BJ (cell line): ENCODE results near the gene PTCHD1. TPM values are rescaled to one million over a fixed set of nuclear protein-coding genes. Genes with fewer than 3 reads are reported as not detected.

Experiments
- CTCF ChIA-PET: fragments of 350-600 bp; formaldehyde crosslinking; extraction: SDS; loops from one replicate; lab custom pipeline; 2021; ENCODE audit warnings: antibody characterized with exemption, inconsistent platforms; lab: Yijun Ruan, JAX
- POLR2A ChIA-PET: fragments of 300-600 bp; sonication (Branson Sonifier 250); formaldehyde crosslinking; extraction: SDS; loops from one replicate; lab custom pipeline; 2021; ENCODE audit warnings: antibody characterized with exemption; lab: Charles Lee
- DNase-seq: peaks from one replicate; pipeline ENCODE4 v3.0.0-alpha.2; 2011; ENCODE audit warnings: low read depth
- H3K27me3 ChIP-seq: 2 replicates; pipeline ENCODE4 v1.6.0; 2011; ENCODE audit warnings: low read length; ENCODE audit not compliant: control insufficient read depth, insufficient read depth
- H3K36me3 ChIP-seq: 2 replicates; pipeline ENCODE4 v1.5.1; 2011; ENCODE audit warnings: low read length; ENCODE audit not compliant: control insufficient read depth, insufficient read depth
- H3K4me3 ChIP-seq: 2 replicates; pipeline ENCODE4 v1.5.1; 2011; ENCODE audit warnings: low read depth, mild to moderate bottlenecking, control low read depth, low read length
- CTCF ChIP-seq: IDR thresholded peaks from 2 replicates; pipeline ENCODE4 v1.5.1; 2011; ENCODE audit warnings: low read depth, mild to moderate bottlenecking, control low read depth, inconsistent platforms, low read length, moderate library complexity; ENCODE audit not compliant: insufficient read depth
- polyA plus RNA-seq: library from polyadenylated mRNA; depleted of rRNA; stranded (reverse); fragments of >200 nt; gene quantifications from 2 replicates; pipeline ENCODE4 v1.2.3, GENCODE V29; 2011

PTCHD1 gene
- polyA plus RNA-seq, 1 experiment = not detected

- no peak overlapping the region for H3K4me3 ChIP-seq
- DNase-seq = no peak
- TF ChIP-seq CTCF = no peak
- no peaks in the 10 kb centered on the region for H3K27me3 ChIP-seq
- CTCF ChIA-PET = no interaction called here
- POLR2A ChIA-PET = no interaction called here
- no peaks in the 10 kb centered on the region for H3K36me3 ChIP-seq
Observed at GRCh38 chrX:23387550-23388184, 53.0 kb downstream of the PTCHD1 start.

DNA sequence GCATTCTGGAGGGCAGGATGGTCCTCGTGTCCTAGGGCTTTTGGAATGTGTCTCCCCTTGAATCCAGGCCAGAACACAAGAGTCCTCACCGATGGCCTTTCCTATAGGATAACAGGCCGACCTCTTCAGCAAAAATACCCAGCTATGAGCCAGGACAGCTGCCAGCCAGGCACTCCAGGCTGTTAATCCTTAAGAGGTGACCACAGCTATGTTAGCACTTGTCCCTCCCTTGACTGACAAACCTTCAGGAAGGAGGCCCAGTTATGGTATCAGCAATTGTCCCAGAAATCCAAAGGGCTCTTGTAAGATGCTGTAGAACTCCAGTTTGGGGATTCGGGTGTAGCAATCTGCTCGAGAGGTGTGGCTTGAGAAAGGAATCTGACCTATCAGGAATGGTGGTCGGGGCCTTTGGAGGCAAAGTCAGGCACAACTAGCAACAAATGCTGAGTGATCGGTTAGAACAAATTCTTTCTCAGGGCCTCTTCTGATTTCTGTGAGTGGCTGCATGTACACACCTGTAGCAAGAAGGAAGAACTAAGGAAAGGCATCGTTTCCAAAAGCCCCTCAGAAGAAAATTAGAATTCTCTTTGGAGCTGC is 54.6 kb downstream of the PTCHD1 start:
- H3K4me3 ChIP-seq = no peak overlapping the region
- no peaks in the 10 kb centered on the region for H3K36me3 ChIP-seq
- POLR2A ChIA-PET = no interaction called here
- CTCF ChIA-PET = no interaction called here
- TF ChIP-seq CTCF = no peak
- no peaks in the 10 kb centered on the region for H3K27me3 ChIP-seq
- no peak for DNase-seq

DNA sequence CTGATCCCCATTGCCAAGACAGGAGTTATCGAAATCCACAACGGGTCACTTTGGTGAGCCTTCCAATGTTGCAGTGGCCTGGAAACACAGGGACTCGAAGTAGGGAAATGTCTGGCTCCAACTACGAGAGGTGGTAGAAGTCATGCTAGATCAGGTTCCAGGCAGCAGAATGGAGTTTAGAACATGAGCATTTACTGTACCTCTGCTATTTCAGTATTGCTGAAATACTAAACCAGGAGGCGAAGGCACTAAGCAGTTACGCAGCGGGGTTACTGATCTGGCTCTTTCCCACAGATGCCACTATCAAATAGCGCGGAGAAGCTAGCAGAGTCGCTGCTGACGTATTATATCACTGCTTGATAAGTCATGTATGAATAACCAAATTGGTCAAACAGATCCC is 56.3 kb downstream of the PTCHD1 start:
- Histone ChIP-seq H3K36me3 (no peaks in the 10 kb centered on the region), H3K27me3 (no peaks in the 10 kb centered on the region), H3K4me3 (no peak overlapping the region)
- no peak for TF ChIP-seq CTCF
- POLR2A ChIA-PET = no interaction called here
- CTCF ChIA-PET = no interaction called here
- DNase-seq = no peak

- H3K27me3 ChIP-seq = no peaks in the 10 kb centered on the region
- DNase-seq = no peak
- POLR2A ChIA-PET = no interaction called here
- H3K36me3 ChIP-seq = no peaks in the 10 kb centered on the region
- H3K4me3 ChIP-seq = no peak overlapping the region
- CTCF ChIA-PET = no interaction called here
- TF ChIP-seq CTCF = no peak
Observed at GRCh38 chrX:23392195-23392594, 57.5 kb downstream of the PTCHD1 start.

DNA sequence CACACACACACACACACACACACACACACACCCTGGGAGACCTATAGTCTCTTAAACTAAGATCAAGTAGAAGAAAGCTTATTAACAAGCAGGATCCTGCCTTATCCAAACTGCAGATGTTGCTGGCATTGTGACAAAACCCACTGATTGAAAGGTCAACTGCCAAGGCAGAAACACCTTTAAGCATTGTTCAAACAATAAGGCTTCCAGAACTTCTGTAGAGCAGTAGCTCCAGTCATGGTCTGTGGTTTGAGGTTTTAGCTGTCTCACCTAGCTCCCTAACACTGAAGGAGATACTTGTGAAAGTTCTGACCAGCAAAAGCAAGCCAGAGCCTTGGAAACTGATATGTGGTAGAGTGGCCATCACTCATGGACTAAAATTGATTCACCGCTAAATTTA is 59.8 kb downstream of the PTCHD1 start:
- Histone ChIP-seq H3K36me3 (no peaks in the 10 kb centered on the region), H3K27me3 (no peaks in the 10 kb centered on the region), H3K4me3 (no peak overlapping the region)
- no peak for DNase-seq
- CTCF ChIA-PET = no interaction called here
- no peak for TF ChIP-seq CTCF
- POLR2A ChIA-PET = no interaction called here
